Naive thymus-derived CD4-positive, alpha-beta T cell (primary cell): ENCODE results near the gene ZNF654. TPM values are rescaled to one million over a fixed set of nuclear protein-coding genes. Genes with fewer than 3 reads are reported as not detected.

Experiments
- ATAC-seq: fragments of 150-1000 bp; cut with Tn5 transposase; 2 replicates; pipeline ENCODE4 v1.10.0; 2021; ENCODE audit warnings: mild to moderate bottlenecking, moderate library complexity
- CTCF ChIA-PET: fragments of 350-600 bp; sonication (Branson Sonifier 250); formaldehyde crosslinking; loops from one replicate; lab custom pipeline; 2021; ENCODE audit warnings: antibody characterized with exemption; lab: Charles Lee
- POLR2A ChIA-PET: fragments of 350-600 bp; sonication (Branson Sonifier 250); formaldehyde crosslinking; loops from one replicate; lab custom pipeline; 2021; ENCODE audit warnings: antibody characterized with exemption, inconsistent platforms; lab: Charles Lee
- DNase-seq, 9 donors: peaks; one replicate each; pipeline versions ENCODE4 v3.0.0 to v3.0.0-alpha.2; 2020 to 2022; ENCODE audit warnings: mixed read lengths in 1 of 9
- H3K27ac ChIP-seq: one replicate; pipeline ENCODE4 v1.7.0; 2013; ENCODE audit warnings: mild to moderate bottlenecking, low read depth, low read length, moderate library complexity
- H3K27me3 ChIP-seq, 2 donors: one replicate each; pipeline ENCODE4 v1.7.0; 2013; ENCODE audit warnings: low read length in 2 of 2, mild to moderate bottlenecking in 2 of 2, moderate library complexity in 2 of 2; ENCODE audit not compliant: control insufficient read depth in 2 of 2, insufficient read depth in 2 of 2
- H3K36me3 ChIP-seq, 3 experiments: 1 replicate in 2 of 3; 2 replicates in 1 of 3; pipeline ENCODE4 v1.7.0; 2013; ENCODE audit warnings: low read length in 3 of 3, mild to moderate bottlenecking in 3 of 3, moderate library complexity in 1 of 3; ENCODE audit not compliant: insufficient read depth in 3 of 3, control insufficient read depth in 2 of 3
- H3K4me1 ChIP-seq, 2 donors: one replicate each; pipeline ENCODE4 v1.7.0; 2013; ENCODE audit warnings: low read length in 2 of 2, mild to moderate bottlenecking in 2 of 2, moderate library complexity in 1 of 2; ENCODE audit not compliant: control insufficient read depth in 2 of 2, insufficient read depth in 2 of 2
- H3K4me3 ChIP-seq: 2 replicates; pipeline ENCODE4 v1.7.0; 2013; ENCODE audit warnings: mild to moderate bottlenecking, low read length
- H3K9me3 ChIP-seq, 3 experiments: 1 replicate in 2 of 3; 2 replicates in 1 of 3; pipeline ENCODE4 v1.7.0; 2013; ENCODE audit warnings: low read length in 3 of 3; ENCODE audit not compliant: control insufficient read depth in 2 of 3
- H3K27ac Mint-ChIP-seq, 9 donors: one replicate each; pipeline ENCODE4 v1.8.0; 2020 to 2022; ENCODE audit warnings: mixed read lengths in 9 of 9, mild to moderate bottlenecking in 8 of 9, moderate library complexity in 5 of 9, inconsistent platforms in 2 of 9
- H3K27me3 Mint-ChIP-seq, 5 donors: one replicate each; pipeline ENCODE4 v1.8.0; 2021 to 2022; ENCODE audit warnings: mixed read lengths in 5 of 5, mild to moderate bottlenecking in 1 of 5
- H3K36me3 Mint-ChIP-seq, 5 donors: one replicate each; pipeline ENCODE4 v1.8.0; 2020 to 2022; ENCODE audit warnings: mixed read lengths in 5 of 5, mild to moderate bottlenecking in 3 of 5, inconsistent platforms in 1 of 5
- H3K4me1 Mint-ChIP-seq, 7 donors: one replicate each; pipeline ENCODE4 v1.8.0; 2020 to 2022; ENCODE audit warnings: mixed read lengths in 7 of 7, mild to moderate bottlenecking in 3 of 7, inconsistent platforms in 1 of 7
- H3K4me3 Mint-ChIP-seq, 10 donors: one replicate each; pipeline ENCODE4 v1.8.0; 2020 to 2022; ENCODE audit warnings: mild to moderate bottlenecking in 10 of 10, mixed read lengths in 10 of 10, moderate library complexity in 6 of 10, inconsistent platforms in 2 of 10
- H3K9me3 Mint-ChIP-seq, 11 donors: one replicate each; pipeline ENCODE4 v1.8.0; 2020 to 2022; ENCODE audit warnings: mixed read lengths in 11 of 11, mild to moderate bottlenecking in 4 of 11, inconsistent platforms in 1 of 11, moderate library complexity in 1 of 11
- intact Hi-C, 2 donors: fragments of 100-400 bp; cut with micrococcal nuclease; formaldehyde crosslinking; loops; one replicate each; pipeline ENCODE4 v1.15.1; 2023
- polyA plus RNA-seq, 2 donors: library from polyadenylated mRNA; unstranded; fragments of 300-500 nt; fragmentation: Illumina TruSeq; gene quantifications; one replicate each; pipeline ENCODE4 v1.2.3, GENCODE V29; 2021
- total RNA-seq, 6 experiments: library from RNA in 5 of 6; stranded (reverse) in 5 of 6; gene quantifications; 1 replicate in 5 of 6; 2 replicates in 1 of 6; pipeline ENCODE4 v1.2.3 and lab custom pipeline; 2021 to 2026

The ZNF654 gene
- total and polyA plus RNA-seq, 7 experiments from 2014 or later: 11.4 to 32.2 (median 13.3) TPM

- no peaks in the 10 kb centered on the region for H3K27me3 ChIP-seq
- ATAC-seq (no peak), DNase-seq (no peak)
- POLR2A ChIA-PET: interaction anchor here (0.6 to 1.2 kb wide), 4 partner anchors 16 to 26 kb away, joined by 3 to 8 read pairs (median 4); partner anchors contain the start of genes CGGBP1 and ZNF654
- Mint-ChIP-seq H3K27ac (peak overlapping the region in 3 of 9 donors; percentile 5 to 35 (median 18)), H3K4me1 (peaks cover 10 to 52% (median 41%) of the 10 kb centered on the region in 7 donors), H3K4me3 (peak overlapping the region in 7 of 10 donors; percentile 14 to 89 (median 26)), H3K27me3 (peaks cover 0 to 3% (median 0%) of the 10 kb centered on the region in 5 donors), H3K36me3 (no peaks in the 10 kb centered on the region), H3K9me3 (peaks cover 0 to 3% (median 0%) of the 10 kb centered on the region in 11 donors)
- no peak overlapping the region for H3K4me3 ChIP-seq
- intact Hi-C loops: loop anchor here in 1 of 2 donors (1.0 kb wide), 1 partner anchor 9 kb away; no protein-coding TSS in a partner anchor
- no peaks in the 10 kb centered on the region for H3K9me3 ChIP-seq
- CTCF ChIA-PET: no interaction called here
- H3K36me3 ChIP-seq: no peaks in the 10 kb centered on the region
- H3K27ac ChIP-seq: no peak overlapping the region
- H3K4me1 ChIP-seq: peaks cover 11 to 17% of the 10 kb centered on the region in 2 donors
These were observed 24.4 kb upstream of the ZNF654 start for GRCh38 chr3:88034491-88035275.

DNA sequence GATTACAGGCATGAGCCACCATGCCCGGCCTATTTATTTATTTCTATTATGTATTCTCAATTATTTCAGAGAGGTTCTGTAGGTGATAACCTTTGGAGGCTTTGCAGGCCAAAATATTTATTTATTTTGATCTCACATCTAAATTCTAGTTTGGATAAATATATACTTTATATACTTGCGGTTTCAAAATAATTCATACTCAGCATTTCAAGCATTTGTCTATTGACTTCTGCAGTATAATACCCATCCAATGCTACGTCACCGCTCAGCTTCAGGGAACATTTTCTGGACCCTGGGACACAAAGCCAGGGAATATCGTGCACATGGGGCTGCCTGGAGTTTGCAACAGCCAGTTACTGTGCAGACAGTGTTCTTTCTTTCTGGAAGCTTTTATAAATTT is 22.8 kb upstream of the ZNF654 start:
- peaks cover 0 to 3% (median 0%) of the 10 kb centered on the region in 5 donors for H3K27me3 Mint-ChIP-seq
- no peak overlapping the region for H3K4me3 Mint-ChIP-seq
- Histone ChIP-seq H3K27ac (no peak overlapping the region), H3K36me3 (no peaks in the 10 kb centered on the region), H3K4me3 (no peak overlapping the region), H3K27me3 (no peaks in the 10 kb centered on the region), H3K9me3 (no peaks in the 10 kb centered on the region), H3K4me1 (peaks cover 5 to 16% of the 10 kb centered on the region in 2 donors)
- ChIA-PET POLR2A (interaction anchor here (0.5 kb wide), 1 partner anchor 31 kb away, joined by 3 read pairs; no protein-coding TSS in a partner anchor), CTCF (no interaction called here)
- peaks cover 10 to 44% (median 33%) of the 10 kb centered on the region in 7 donors for H3K4me1 Mint-ChIP-seq
- no peaks in the 10 kb centered on the region for H3K36me3 Mint-ChIP-seq
- no peak overlapping the region for H3K27ac Mint-ChIP-seq
- ATAC-seq (no peak), DNase-seq (no peak)
- intact Hi-C loops: no loop called here
- peaks cover 0 to 5% (median 0%) of the 10 kb centered on the region in 11 donors for H3K9me3 Mint-ChIP-seq

DNA sequence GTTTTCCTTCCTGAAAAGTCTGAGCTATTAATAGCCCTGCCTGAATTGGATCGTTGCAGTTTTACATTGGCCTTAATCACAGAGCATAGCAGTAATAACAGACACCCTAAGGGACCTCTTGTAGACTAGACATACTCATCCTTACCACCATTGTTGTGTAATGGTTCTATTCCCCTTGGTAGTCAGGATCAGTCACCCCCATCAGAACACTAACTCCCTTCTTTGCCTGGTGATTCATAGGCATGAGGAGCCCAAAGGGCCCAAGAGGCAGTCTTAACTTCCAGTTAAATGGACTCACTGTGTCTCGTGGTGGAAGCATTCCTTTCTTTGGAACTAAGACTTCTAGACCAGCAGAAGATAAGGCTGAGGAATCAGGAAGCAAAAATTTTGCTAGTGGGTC is 20.5 kb upstream of the ZNF654 start:
- intact Hi-C loops: no loop called here
- ATAC-seq: no peak
- no peaks in the 10 kb centered on the region for H3K36me3 ChIP-seq
- no peak overlapping the region for H3K27ac Mint-ChIP-seq
- CTCF ChIA-PET: no interaction called here
- no peaks in the 10 kb centered on the region for H3K27me3 ChIP-seq
- H3K27me3 Mint-ChIP-seq: peaks cover 0 to 3% (median 0%) of the 10 kb centered on the region in 5 donors
- POLR2A ChIA-PET: interaction anchor here (0.8 to 1.1 kb wide), 2 partner anchors 8 to 9 kb away, joined by 3 to 4 read pairs; no protein-coding TSS in a partner anchor
- peaks cover 0 to 23% (median 12%) of the 10 kb centered on the region in 7 donors for H3K4me1 Mint-ChIP-seq
- no peak for DNase-seq
- H3K4me3 ChIP-seq: no peak overlapping the region
- H3K27ac ChIP-seq: no peak overlapping the region
- no peaks in the 10 kb centered on the region for H3K36me3 Mint-ChIP-seq
- H3K9me3 ChIP-seq: no peaks in the 10 kb centered on the region
- peaks cover 0 to 6% of the 10 kb centered on the region in 2 donors for H3K4me1 ChIP-seq
- H3K4me3 Mint-ChIP-seq: no peak overlapping the region
- H3K9me3 Mint-ChIP-seq: peaks cover 0 to 5% (median 0%) of the 10 kb centered on the region in 11 donors

GRCh38 chr3:88040529-88040928 is 18.5 kb upstream of the ZNF654 start:
- ChIA-PET CTCF (no interaction called here), POLR2A (no interaction called here)
- DNase-seq: no peak
- H3K9me3 Mint-ChIP-seq: peaks cover 0 to 5% (median 0%) of the 10 kb centered on the region in 11 donors
- no peaks in the 10 kb centered on the region for H3K36me3 Mint-ChIP-seq
- H3K4me1 Mint-ChIP-seq: peaks cover 0 to 16% (median 6%) of the 10 kb centered on the region in 7 donors
- H3K36me3 ChIP-seq: no peaks in the 10 kb centered on the region
- H3K9me3 ChIP-seq: no peaks in the 10 kb centered on the region
- intact Hi-C loops: no loop called here
- no peak overlapping the region for H3K27ac Mint-ChIP-seq
- H3K4me3 ChIP-seq: no peak overlapping the region
- no peak for ATAC-seq
- peaks cover 0 to 3% (median 0%) of the 10 kb centered on the region in 5 donors for H3K27me3 Mint-ChIP-seq
- H3K4me1 ChIP-seq: no peaks in the 10 kb centered on the region
- H3K27ac ChIP-seq: no peak overlapping the region
- H3K27me3 ChIP-seq: no peaks in the 10 kb centered on the region
- no peak overlapping the region for H3K4me3 Mint-ChIP-seq

- DNase-seq (no peak), ATAC-seq (no peak)
- H3K36me3 Mint-ChIP-seq: no peaks in the 10 kb centered on the region
- CTCF ChIA-PET: no interaction called here
- no peaks in the 10 kb centered on the region for H3K36me3 ChIP-seq
- POLR2A ChIA-PET: no interaction called here
- no peak overlapping the region for H3K4me3 ChIP-seq
- no peaks in the 10 kb centered on the region for H3K4me1 ChIP-seq
- H3K27ac ChIP-seq: no peak overlapping the region
- peaks cover 0 to 3% (median 0%) of the 10 kb centered on the region in 5 donors for H3K27me3 Mint-ChIP-seq
- no peaks in the 10 kb centered on the region for H3K27me3 ChIP-seq
- H3K4me3 Mint-ChIP-seq: no peak overlapping the region
- intact Hi-C loops: no loop called here
- H3K4me1 Mint-ChIP-seq: peaks cover 0 to 16% (median 6%) of the 10 kb centered on the region in 7 donors
- H3K9me3 ChIP-seq: no peaks in the 10 kb centered on the region
- no peak overlapping the region for H3K27ac Mint-ChIP-seq
- peaks cover 0 to 5% (median 0%) of the 10 kb centered on the region in 11 donors for H3K9me3 Mint-ChIP-seq
These were observed 18.1 kb upstream of the ZNF654 start for GRCh38 chr3:88041005-88041404.

DNA sequence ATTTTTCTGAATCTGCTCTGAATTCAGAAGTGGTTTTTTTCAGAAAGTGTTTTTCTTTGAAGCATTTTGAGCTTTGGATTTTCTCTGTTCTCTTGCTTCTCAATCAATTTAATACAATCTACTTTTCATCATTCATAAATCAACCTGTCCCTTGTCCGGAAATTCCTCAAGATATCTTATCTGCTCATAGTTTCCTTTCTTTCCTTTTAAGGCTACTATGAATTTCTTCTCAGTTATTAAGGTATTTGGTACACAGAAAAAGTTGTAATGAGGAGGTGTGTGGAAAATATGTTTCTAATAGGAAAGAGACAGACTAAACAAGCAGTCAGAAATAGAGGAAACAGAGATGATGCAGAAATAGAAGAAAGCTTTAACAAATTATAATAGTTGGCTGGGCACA is 14.6 kb upstream of the ZNF654 start:
- ATAC-seq: no peak
- Mint-ChIP-seq H3K27me3 (no peaks in the 10 kb centered on the region), H3K36me3 (no peaks in the 10 kb centered on the region), H3K4me1 (peaks cover 0 to 16% (median 12%) of the 10 kb centered on the region in 7 donors), H3K4me3 (peak overlapping the region in 1 of 10 donors; percentile 24), H3K9me3 (peaks cover 0 to 2% (median 0%) of the 10 kb centered on the region in 11 donors), H3K27ac (no peak overlapping the region)
- POLR2A ChIA-PET: interaction anchor here (1.8 kb wide), 1 partner anchor 14 kb away, joined by 9 read pairs; the partner anchor contains the start of genes CGGBP1 and ZNF654
- CTCF ChIA-PET: no interaction called here
- Histone ChIP-seq H3K9me3 (no peaks in the 10 kb centered on the region), H3K4me1 (no peaks in the 10 kb centered on the region), H3K4me3 (no peak overlapping the region), H3K27me3 (no peaks in the 10 kb centered on the region), H3K27ac (no peak overlapping the region), H3K36me3 (no peaks in the 10 kb centered on the region)
- intact Hi-C loops: no loop called here
- DNase-seq: no peak
